HL-60 (cell line): ENCODE results near the gene TLR8.

ENCODE experiments used
- DNase-seq, 2 experiments: peaks; one replicate each; pipeline ENCODE4 v3.0.0-alpha.2; 2010 to 2020; ENCODE audit warnings: low read depth in 1 of 2, low spot score in 1 of 2
- H3K27ac ChIP-seq: fragments of 250-450 bp; sonication (Bioruptor Pico); replicated peaks from 2 replicates; pipeline ENCODE4 v1.5.1; 2020; ENCODE audit warnings: mild to moderate bottlenecking, moderate library complexity
- H3K27me3 ChIP-seq: fragments of 250-450 bp; sonication (Bioruptor Pico); 2 replicates; pipeline ENCODE4 v1.5.1; 2021; ENCODE audit warnings: mild to moderate bottlenecking, moderate library complexity; ENCODE audit not compliant: insufficient read depth, poor library complexity, severe bottlenecking
- H3K4me3 ChIP-seq: replicated peaks from 2 replicates; pipeline ENCODE4 v1.5.1; 2011; ENCODE audit warnings: mild to moderate bottlenecking, control low read depth, low read length; ENCODE audit not compliant: insufficient read depth
- GABPA ChIP-seq: IDR thresholded peaks from 2 replicates; pipeline ENCODE4 v1.6.1; 2012; ENCODE audit warnings: low read depth
- POLR2AphosphoS5 ChIP-seq: IDR thresholded peaks from 2 replicates; pipeline ENCODE4 v1.6.1; 2012; ENCODE audit warnings: low read depth
- SPI1 ChIP-seq: IDR thresholded peaks from 2 replicates; pipeline ENCODE4 v1.6.1; 2012; ENCODE audit warnings: low read depth, mild to moderate bottlenecking, borderline replicate concordance
- TF ChIP-seq, protein P1 (sequence below): IDR thresholded peaks from one replicate; pipeline ENCODE4 v1.5.1; 2011; ENCODE audit warnings: low read length, control low read depth, inconsistent platforms; ENCODE audit not compliant: insufficient read depth
- TF ChIP-seq, protein P2 (sequence below): IDR thresholded peaks from 2 replicates; pipeline ENCODE4 v1.6.1; 2012; ENCODE audit warnings: low read depth; ENCODE audit not compliant: insufficient replicate concordance

Gene TLR8

DNA sequence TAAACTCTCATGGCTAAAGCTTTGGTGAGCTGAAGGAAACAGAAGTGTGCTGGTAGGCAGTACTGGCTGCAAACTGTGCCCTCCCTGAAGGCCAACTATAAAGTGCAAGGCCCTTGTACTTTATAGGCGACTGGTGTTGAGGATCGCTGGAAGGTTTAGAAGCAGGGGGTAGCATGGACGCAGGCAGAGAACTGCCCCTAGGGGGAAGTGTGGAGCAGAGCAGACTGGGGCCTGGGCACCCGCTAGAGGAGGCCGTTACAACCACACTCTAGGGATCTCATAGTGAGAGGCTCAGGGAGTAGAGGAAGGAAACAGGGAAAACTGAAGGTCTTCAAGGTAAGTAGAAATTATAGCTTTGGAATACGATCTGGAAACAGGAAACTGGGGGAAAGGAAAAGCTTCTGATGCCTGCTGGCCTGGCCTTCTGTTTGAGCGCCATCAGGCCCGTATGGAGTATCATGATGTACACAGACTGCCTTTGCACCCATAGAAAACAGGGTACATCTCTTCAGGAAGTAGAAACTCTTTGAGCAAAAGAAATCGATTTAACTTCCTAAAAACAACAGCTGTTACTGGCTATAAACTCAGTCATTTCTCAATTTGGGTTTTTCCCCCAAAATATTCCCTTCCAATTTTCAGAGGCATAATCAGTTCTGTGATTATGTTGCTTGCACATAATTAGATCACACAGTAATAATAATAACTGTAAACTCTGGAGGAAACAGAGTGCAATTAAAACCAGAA lies 44.6 kb downstream of the TLR8 start:
- Histone ChIP-seq H3K27ac (peak overlapping the region; percentile 74), H3K27me3 (no peaks in the 10 kb centered on the region), H3K4me3 (peak overlapping the region; percentile 16)
- TF ChIP-seq GABPA (no peak), POLR2AphosphoS5 (peak; percentile 49; the same call in 1 of the 2 replicates), SPI1 (peak; percentile 34; the same call in 1 of the 2 replicates)
- TF ChIP-seq, protein P1, sequence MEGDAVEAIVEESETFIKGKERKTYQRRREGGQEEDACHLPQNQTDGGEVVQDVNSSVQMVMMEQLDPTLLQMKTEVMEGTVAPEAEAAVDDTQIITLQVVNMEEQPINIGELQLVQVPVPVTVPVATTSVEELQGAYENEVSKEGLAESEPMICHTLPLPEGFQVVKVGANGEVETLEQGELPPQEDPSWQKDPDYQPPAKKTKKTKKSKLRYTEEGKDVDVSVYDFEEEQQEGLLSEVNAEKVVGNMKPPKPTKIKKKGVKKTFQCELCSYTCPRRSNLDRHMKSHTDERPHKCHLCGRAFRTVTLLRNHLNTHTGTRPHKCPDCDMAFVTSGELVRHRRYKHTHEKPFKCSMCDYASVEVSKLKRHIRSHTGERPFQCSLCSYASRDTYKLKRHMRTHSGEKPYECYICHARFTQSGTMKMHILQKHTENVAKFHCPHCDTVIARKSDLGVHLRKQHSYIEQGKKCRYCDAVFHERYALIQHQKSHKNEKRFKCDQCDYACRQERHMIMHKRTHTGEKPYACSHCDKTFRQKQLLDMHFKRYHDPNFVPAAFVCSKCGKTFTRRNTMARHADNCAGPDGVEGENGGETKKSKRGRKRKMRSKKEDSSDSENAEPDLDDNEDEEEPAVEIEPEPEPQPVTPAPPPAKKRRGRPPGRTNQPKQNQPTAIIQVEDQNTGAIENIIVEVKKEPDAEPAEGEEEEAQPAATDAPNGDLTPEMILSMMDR: peak; percentile 79
- TF ChIP-seq, protein P2, sequence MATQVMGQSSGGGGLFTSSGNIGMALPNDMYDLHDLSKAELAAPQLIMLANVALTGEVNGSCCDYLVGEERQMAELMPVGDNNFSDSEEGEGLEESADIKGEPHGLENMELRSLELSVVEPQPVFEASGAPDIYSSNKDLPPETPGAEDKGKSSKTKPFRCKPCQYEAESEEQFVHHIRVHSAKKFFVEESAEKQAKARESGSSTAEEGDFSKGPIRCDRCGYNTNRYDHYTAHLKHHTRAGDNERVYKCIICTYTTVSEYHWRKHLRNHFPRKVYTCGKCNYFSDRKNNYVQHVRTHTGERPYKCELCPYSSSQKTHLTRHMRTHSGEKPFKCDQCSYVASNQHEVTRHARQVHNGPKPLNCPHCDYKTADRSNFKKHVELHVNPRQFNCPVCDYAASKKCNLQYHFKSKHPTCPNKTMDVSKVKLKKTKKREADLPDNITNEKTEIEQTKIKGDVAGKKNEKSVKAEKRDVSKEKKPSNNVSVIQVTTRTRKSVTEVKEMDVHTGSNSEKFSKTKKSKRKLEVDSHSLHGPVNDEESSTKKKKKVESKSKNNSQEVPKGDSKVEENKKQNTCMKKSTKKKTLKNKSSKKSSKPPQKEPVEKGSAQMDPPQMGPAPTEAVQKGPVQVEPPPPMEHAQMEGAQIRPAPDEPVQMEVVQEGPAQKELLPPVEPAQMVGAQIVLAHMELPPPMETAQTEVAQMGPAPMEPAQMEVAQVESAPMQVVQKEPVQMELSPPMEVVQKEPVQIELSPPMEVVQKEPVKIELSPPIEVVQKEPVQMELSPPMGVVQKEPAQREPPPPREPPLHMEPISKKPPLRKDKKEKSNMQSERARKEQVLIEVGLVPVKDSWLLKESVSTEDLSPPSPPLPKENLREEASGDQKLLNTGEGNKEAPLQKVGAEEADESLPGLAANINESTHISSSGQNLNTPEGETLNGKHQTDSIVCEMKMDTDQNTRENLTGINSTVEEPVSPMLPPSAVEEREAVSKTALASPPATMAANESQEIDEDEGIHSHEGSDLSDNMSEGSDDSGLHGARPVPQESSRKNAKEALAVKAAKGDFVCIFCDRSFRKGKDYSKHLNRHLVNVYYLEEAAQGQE: no peak
- DNase-seq: peak in 1 of 2 experiments; percentile 84

DNA sequence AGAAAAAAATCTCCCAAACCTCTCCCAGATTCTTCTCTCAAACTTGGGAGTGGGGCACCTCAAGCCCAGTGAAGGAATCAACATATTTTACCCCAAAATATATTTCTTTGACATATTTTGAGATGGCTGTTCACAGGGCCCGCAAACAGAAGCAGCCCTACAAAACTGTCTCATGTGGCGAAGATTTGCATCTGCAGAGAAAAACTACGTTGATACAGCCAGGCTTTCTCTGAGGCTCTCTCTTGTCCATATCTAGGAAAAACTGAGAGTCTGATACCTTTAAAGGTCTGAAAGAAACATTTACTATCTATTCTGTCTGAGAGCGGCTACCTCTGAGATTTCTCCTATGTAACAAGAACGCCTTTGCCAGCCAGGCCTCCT lies 45.2 kb downstream of the TLR8 start:
- TF ChIP-seq SPI1 (no peak), GABPA (no peak)
- TF ChIP-seq, protein P2: no peak
- DNase-seq: no peak
- H3K27me3 ChIP-seq: no peaks in the 10 kb centered on the region
- H3K4me3 ChIP-seq: no peak overlapping the region
- peak overlapping the region; percentile 74 for H3K27ac ChIP-seq

DNA sequence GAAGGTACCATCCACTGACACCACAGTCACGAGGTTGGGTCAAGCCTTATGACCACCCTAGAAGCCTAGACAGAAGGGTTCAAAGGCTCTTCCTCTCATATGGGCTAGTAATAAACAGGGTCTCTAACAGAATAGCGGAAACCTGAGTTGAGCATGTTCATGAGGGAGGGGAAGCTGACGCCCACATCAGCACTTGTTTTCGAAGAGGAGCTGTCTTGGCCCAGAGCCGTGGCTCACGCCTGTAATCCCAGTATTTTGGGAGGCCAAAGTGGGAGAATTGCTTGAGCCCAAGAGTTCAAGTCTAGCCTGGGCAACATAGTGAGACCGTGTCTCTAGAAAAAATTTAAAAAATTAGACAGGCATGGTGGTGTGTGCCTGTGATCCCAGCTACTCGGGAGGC lies 47.0 kb downstream of the TLR8 start:
- Histone ChIP-seq H3K27ac (no peak overlapping the region), H3K27me3 (no peaks in the 10 kb centered on the region), H3K4me3 (no peak overlapping the region)
- DNase-seq: no peak
- TF ChIP-seq SPI1 (no peak), POLR2AphosphoS5 (no peak), GABPA (no peak)
- TF ChIP-seq, protein P1: no peak
- TF ChIP-seq, protein P2: no peak
